Smooth muscle cell (in vitro differentiated cells): ENCODE measurements around the gene SLPI. TPM values are rescaled to one million over a fixed set of nuclear protein-coding genes. Genes with fewer than 3 reads are reported as not detected.

Experiments used
- DNase-seq: peaks from one replicate; lab custom pipeline; 2025; ENCODE audit not compliant: unreplicated experiment; lab: John Stamatoyannopoulos, UW
- H2AFZ ChIP-seq: fragments of 200-600 bp; sonication (generic); 2 replicates; pipeline ENCODE4 v1.6.0; 2016; ENCODE audit warnings: antibody characterized with exemption, low read depth, mild to moderate bottlenecking
- H3F3A ChIP-seq: fragments of 200-600 bp; sonication (generic); 2 replicates; pipeline ENCODE4 v1.6.0; 2017; ENCODE audit warnings: antibody characterized with exemption, low read depth
- H3K27ac ChIP-seq: fragments of 200-600 bp; sonication (generic); 2 replicates; pipeline ENCODE4 v1.5.1; 2016; ENCODE audit warnings: low read depth, mild to moderate bottlenecking
- H3K27me3 ChIP-seq: fragments of 200-600 bp; sonication (generic); 2 replicates; pipeline ENCODE4 v1.6.1; 2016; ENCODE audit warnings: low read depth, mild to moderate bottlenecking
- H3K36me3 ChIP-seq: fragments of 200-600 bp; sonication (generic); 2 replicates; pipeline ENCODE4 v1.5.1; 2016; ENCODE audit warnings: low read depth
- H3K4me1 ChIP-seq: fragments of 200-600 bp; sonication (generic); 2 replicates; pipeline ENCODE4 v1.5.1; 2016; ENCODE audit warnings: low read depth
- H3K4me2 ChIP-seq: fragments of 200-600 bp; sonication (generic); 2 replicates; pipeline ENCODE4 v1.6.0; 2016; ENCODE audit warnings: mild to moderate bottlenecking
- H3K4me3 ChIP-seq: fragments of 200-600 bp; sonication (generic); 2 replicates; pipeline ENCODE4 v1.5.1; 2016; ENCODE audit warnings: mild to moderate bottlenecking
- H3K79me2 ChIP-seq: fragments of 200-600 bp; sonication (generic); 2 replicates; pipeline ENCODE4 v1.6.0; 2016; ENCODE audit warnings: low read depth, mild to moderate bottlenecking
- H3K9ac ChIP-seq: fragments of 200-600 bp; sonication (generic); 2 replicates; pipeline ENCODE4 v1.6.0; 2016; ENCODE audit warnings: low read depth
- H3K9me3 ChIP-seq: fragments of 200-600 bp; sonication (generic); replicated peaks from 2 replicates; pipeline ENCODE4 v1.5.1; 2016; ENCODE audit warnings: low read depth
- H4K20me1 ChIP-seq: fragments of 200-600 bp; sonication (generic); 2 replicates; pipeline ENCODE4 v1.6.0; 2016; ENCODE audit warnings: low read depth
- CTCF ChIP-seq: fragments of 200-600 bp; sonication (generic); IDR thresholded peaks from 2 replicates; pipeline ENCODE4 v1.5.1; 2017; ENCODE audit warnings: borderline replicate concordance, mild to moderate bottlenecking, antibody characterized with exemption; ENCODE audit not compliant: insufficient read depth, poor library complexity, severe bottlenecking
- WGBS: methylation state at CpG from one replicate; pipeline ENCODE4 v1.1.7; 2016; ENCODE audit warnings: low lambda C conversion rate; 5-methylcytosine and 5-hydroxymethylcytosine counted together
- polyA plus RNA-seq: library from polyadenylated mRNA; unstranded; fragments of >200 nt; fragmentation: Nextera tagmentation; extraction: Ambion mirVana; gene quantifications from 2 replicates; pipeline ENCODE4 v1.2.1, GENCODE V29; 2016
- total RNA-seq: library from RNA; depleted of rRNA; stranded (reverse); fragments of >200 nt; gene quantifications from 2 replicates; pipeline ENCODE4 v1.2.3, GENCODE V29; 2014

SLPI gene
- total and polyA plus RNA-seq, 2 experiments from 2014 or later: 0.63 to 3.1 TPM

GRCh38 chr20:45209924-45210323 lies 44.4 kb downstream of the SLPI start:
- no peaks in the 10 kb centered on the region for H3K9me3 ChIP-seq
- no peaks in the 10 kb centered on the region for H4K20me1 ChIP-seq
- TF ChIP-seq CTCF: no peak
- no peaks in the 10 kb centered on the region for H3F3A ChIP-seq
- H3K4me3 ChIP-seq: no peak overlapping the region
- no peak overlapping the region for H3K27ac ChIP-seq
- no peak overlapping the region for H3K9ac ChIP-seq
- H2AFZ ChIP-seq: no peak overlapping the region
- H3K79me2 ChIP-seq: no peaks in the 10 kb centered on the region
- H3K4me2 ChIP-seq: no peak overlapping the region
- no peak for DNase-seq
- 89% methylated on average over 1 of the region's 1 CpG for WGBS
- H3K4me1 ChIP-seq: no peaks in the 10 kb centered on the region
- H3K36me3 ChIP-seq: no peaks in the 10 kb centered on the region
- peaks cover 11% of the 10 kb centered on the region for H3K27me3 ChIP-seq

GRCh38 chr20:45206725-45207124 lies 47.6 kb downstream of the SLPI start, which contains the start of gene SEMG1:
TSS of gene SEMG1 (plus strand) at chr20:45207033. CDS start at chr20:45207054, 21 bp downstream.
- TF ChIP-seq CTCF: no peak
- Histone ChIP-seq H3K27ac (no peak within 1 kb of the TSS), H3K36me3 (no peaks in the 10 kb centered on the region), H3K9ac (no peak within 1 kb of the TSS), H3K9me3 (no peaks in the 10 kb centered on the region), H3F3A (no peaks in the 10 kb centered on the region), H3K4me2 (no peak within 1 kb of the TSS), H2AFZ (no peak within 1 kb of the TSS), H3K79me2 (no peaks in the 10 kb centered on the region), H3K4me3 (no peak within 1 kb of the TSS), H4K20me1 (no peaks in the 10 kb centered on the region), H3K4me1 (no peaks in the 10 kb centered on the region), H3K27me3 (peaks cover 6% of the 10 kb centered on the region)
- 50% methylated on average over 1 of the region's 1 CpG for WGBS
- DNase-seq: no peak

Other genes starting within 250 kb of the SLPI start
- gene KCNS1, start 153.4 kb downstream of the SLPI start, total RNA-seq: 0.49 and 1.4 TPM in 2 replicates
- 0.35 and 1.8 TPM in 2 replicates for gene KCNS1, start 153.4 kb downstream of the SLPI start, polyA plus RNA-seq
- not detected in 2 replicates for gene WFDC5, start 139.4 kb downstream of the SLPI start, total RNA-seq
- gene WFDC5, start 139.4 kb downstream of the SLPI start, polyA plus RNA-seq: not detected in 2 replicates
- gene WFDC12, start 130.1 kb downstream of the SLPI start, total RNA-seq: not detected in 2 replicates
- gene WFDC12, start 130.1 kb downstream of the SLPI start, polyA plus RNA-seq: not detected in 2 replicates
- not detected in 2 replicates for gene PI3, start 79.7 kb downstream of the SLPI start, total RNA-seq
- not detected in 2 replicates for gene PI3, start 79.7 kb downstream of the SLPI start, polyA plus RNA-seq
- gene SEMG1, start 47.5 kb downstream of the SLPI start, total RNA-seq: not detected in 2 replicates
- not detected in 2 replicates for gene SEMG1, start 47.5 kb downstream of the SLPI start, polyA plus RNA-seq
- gene SEMG2, start 33.2 kb downstream of the SLPI start, total RNA-seq: not detected in 2 replicates
- gene SEMG2, start 33.2 kb downstream of the SLPI start, polyA plus RNA-seq: not detected in 2 replicates
- gene RBPJL, start 52.3 kb upstream of the SLPI start, total RNA-seq: not detected in 2 replicates
- not detected in 2 replicates for gene RBPJL, start 52.3 kb upstream of the SLPI start, polyA plus RNA-seq
- gene MATN4, start 53.7 kb upstream of the SLPI start, total RNA-seq: not detected in 2 replicates
- not detected in 2 replicates for gene MATN4, start 53.7 kb upstream of the SLPI start, polyA plus RNA-seq
- 70.7 and 78.1 TPM in 2 replicates for gene SDC4, start 93.9 kb upstream of the SLPI start, total RNA-seq
- 45.0 and 122 TPM in 2 replicates for gene SDC4, start 93.9 kb upstream of the SLPI start, polyA plus RNA-seq
- gene SYS1, start 108.6 kb upstream of the SLPI start, total RNA-seq: 14.5 and 15.2 TPM in 2 replicates
- gene SYS1, start 108.6 kb upstream of the SLPI start, polyA plus RNA-seq: 17.0 and 24.7 TPM in 2 replicates
- gene TP53TG5, start 123.8 kb upstream of the SLPI start, total RNA-seq: not detected in 2 replicates
- gene TP53TG5, start 123.8 kb upstream of the SLPI start, polyA plus RNA-seq: 0.06 TPM in 1 of 2 replicates, not detected in the other
- 5.9 and 6.4 TPM in 2 replicates for gene DBNDD2, start 153.7 kb upstream of the SLPI start, total RNA-seq
- 2.9 and 11.0 TPM in 2 replicates for gene DBNDD2, start 153.7 kb upstream of the SLPI start, polyA plus RNA-seq
- gene PIGT, start 161.6 kb upstream of the SLPI start, total RNA-seq: 90.7 and 99.5 TPM in 2 replicates
- 169 and 206 TPM in 2 replicates for gene PIGT, start 161.6 kb upstream of the SLPI start, polyA plus RNA-seq
- gene WFDC2, start 215.2 kb upstream of the SLPI start, total RNA-seq: 3.0 and 5.7 TPM in 2 replicates
- gene WFDC2, start 215.2 kb upstream of the SLPI start, polyA plus RNA-seq: 9.5 and 42.9 TPM in 2 replicates